CD4-positive, alpha-beta T cell treated with Interleukin-1 beta for 1 hour (primary cell): ENCODE data around the gene C11orf71.

Source experiments
- DNase-seq, 2 donors: peaks; one replicate each; pipeline ENCODE4 v3.0.0-alpha.2; 2020 to 2022

The C11orf71 gene

DNA sequence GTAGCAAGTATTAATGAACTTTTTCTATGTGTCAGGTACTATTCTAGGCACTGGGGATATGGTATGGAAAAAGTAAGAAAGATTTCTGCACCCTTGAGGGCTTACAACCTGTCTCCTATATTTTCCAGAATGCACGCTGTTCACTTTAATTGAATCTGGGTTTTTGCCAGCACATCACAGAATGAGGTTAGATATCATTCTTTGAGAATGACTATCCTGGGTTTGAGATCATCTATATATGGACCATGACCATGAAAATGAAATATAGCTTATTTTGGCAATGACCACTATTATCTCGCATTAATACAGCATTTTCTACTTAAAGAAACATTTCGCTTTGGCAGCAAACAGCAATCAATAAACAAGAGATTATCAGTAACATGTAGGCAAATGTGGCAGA lies 46.9 kb downstream of the C11orf71 start:
- DNase-seq = no peak

- DNase-seq = no peak
Measured at GRCh38 chr11:114350022-114350421, 50.3 kb downstream of the C11orf71 start.
